Activated T-helper 1 cell treated with Interleukin-2 at 50 U/mL for 16 hours (primary cell): ENCODE measurements around the gene URB1.
"Not testable (repeated sequence)": the region's sequence is repeated elsewhere in the genome, so short reads cannot be mapped to it uniquely, and the experiment has no call there.

Experiments used
- DNase-seq: peaks from one replicate; pipeline ENCODE4 v3.0.0-alpha.2; 2020; ENCODE audit warnings: low read depth

The URB1 gene

DNA sequence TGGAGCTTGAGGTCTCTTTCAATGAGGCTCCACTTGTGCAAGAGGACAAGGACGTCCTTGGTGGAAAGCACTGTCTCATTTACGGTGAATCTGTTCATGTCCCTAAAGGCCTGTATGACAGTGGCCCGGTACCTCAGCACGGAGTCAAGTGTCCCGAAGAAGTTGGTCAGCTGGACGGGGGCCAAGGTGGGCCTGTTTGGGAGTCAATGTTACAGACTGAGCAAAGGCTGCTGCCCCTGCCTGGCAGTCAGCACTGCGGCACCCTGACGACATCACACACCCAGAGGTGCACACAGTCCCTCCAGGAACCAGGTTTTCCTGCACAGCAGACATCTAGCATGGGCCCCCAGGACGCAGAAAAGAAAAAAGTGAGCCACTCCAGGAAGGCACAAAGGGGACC lies 75.1 kb downstream of the URB1 start:
- no peak for DNase-seq

GRCh38 chr21:32316361-32317215 lies 76.2 kb downstream of the URB1 start:
- no peak for DNase-seq

GRCh38 chr21:32315511-32316281 lies 77.1 kb downstream of the URB1 start:
- no peak for DNase-seq

DNA sequence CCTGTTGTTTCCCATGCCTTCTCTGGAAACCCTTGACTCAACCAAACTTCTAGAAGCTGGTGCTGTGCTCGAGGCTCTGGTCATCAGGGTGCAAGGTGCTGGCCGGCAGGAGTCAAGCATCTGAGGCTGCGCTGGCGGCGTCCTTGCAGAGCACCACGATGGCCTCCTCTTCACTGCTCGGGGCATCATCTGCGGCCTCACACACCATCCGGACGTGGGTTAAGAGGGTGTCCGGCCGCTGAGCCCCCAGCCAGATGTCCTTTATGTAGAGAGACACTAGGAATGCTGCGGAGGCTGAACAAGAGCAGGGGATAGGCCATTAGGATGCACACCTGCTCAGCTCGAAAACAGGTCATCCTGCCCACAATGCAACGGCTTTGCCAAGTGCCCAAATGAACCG lies 78.0 kb downstream of the URB1 start:
- DNase-seq = no peak

DNA sequence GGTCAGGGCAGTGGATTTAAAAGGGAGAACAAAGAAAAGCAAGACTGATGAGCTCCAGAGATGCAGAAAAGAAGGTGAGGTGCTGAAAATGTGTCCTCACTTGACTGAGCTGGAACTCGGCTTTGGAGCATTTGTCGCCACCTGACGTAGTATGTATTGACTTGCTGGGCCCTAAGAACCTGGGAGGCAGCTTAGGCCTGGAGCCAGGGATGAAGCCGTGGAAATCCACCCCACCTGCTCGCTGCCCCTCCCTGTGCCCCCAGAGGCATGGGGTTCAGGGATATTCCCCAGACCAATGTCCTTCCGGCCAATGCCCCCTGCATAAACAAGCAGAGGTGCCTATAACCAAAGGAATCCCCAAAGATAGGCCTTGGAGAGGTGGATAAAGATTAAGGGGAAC lies 79.8 kb downstream of the URB1 start:
- DNase-seq = no peak

DNA sequence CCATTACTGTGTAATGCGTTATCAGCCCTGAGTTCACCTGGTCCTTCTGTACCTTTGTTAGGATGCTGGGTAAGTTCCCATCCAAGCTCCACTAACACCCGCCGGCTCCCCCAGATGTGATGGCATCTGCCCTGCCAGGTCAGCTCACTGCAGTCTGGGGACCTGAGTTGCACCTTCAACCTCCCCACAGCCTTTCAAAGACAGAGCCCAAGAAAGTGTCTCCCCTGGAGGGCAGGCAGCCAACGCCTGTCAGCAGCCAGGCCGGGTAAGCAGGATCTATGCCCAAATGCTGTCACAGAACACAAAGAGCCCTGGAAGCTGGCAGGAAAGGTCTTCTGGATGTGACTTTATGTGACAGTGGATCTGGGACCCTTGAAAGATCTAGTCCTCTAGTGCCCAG lies 80.5 kb downstream of the URB1 start:
- no peak for DNase-seq

DNA sequence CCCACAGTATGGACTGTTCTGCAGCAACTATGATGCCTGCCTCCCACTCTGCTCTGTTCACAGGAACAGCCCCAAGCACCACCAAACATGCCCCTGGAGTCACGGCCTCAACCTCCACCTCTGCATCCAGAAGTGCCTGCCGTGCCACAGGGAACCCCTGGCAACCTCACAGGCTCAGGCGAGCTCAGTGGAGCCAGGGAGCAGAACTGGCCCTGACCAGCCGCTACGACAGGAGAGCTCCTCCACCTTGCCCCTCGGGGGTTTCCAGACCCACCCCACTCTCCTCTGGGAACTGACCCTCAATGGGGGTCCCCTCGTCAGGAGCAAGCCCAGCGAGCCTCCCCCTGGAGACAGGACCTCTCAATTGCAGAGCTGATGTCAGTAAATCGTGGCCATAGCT lies 81.2 kb downstream of the URB1 start:
- DNase-seq = no peak

DNA sequence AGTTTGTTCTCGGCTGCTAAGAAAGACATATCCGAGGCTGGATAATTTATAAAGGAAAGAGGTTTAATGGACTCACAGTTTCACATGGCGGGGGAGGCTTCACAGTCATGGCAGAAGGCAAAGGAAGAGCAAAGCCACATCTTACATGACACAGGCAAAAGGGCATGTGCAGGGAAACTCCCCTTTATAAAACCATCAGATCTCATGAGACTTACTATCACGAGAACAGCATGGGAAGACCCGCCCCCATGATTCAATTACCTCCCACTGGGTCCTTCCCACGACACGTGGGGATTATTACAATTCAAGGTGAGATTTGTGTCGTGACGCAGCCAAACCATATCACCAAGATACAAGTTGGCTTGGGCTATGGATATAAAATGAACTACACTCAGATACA lies 81.8 kb downstream of the URB1 start:
- not testable (repeated sequence) for DNase-seq

- DNase-seq = no peak
Observed at GRCh38 chr21:32309906-32310460, 82.8 kb downstream of the URB1 start.

DNA sequence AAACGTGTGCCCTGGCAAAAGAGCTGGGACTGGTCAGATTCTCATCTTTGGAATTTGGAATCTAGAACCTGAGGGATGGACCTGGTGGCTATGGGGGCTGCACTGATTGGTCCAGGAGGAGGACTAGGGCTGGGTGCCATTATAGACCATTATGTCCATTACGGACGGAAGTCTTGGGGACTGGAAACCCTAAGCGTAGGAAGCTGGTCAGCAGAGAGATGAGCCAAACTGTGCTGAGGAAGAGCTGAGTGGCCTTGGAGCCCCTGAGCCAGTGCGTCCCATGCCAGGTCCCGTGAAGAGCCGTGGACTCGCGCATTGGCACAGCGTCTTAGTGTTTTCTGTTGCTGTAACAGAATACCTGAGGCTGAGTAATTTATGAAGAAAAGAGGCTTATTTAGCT lies 84.1 kb downstream of the URB1 start:
- DNase-seq = no peak

DNA sequence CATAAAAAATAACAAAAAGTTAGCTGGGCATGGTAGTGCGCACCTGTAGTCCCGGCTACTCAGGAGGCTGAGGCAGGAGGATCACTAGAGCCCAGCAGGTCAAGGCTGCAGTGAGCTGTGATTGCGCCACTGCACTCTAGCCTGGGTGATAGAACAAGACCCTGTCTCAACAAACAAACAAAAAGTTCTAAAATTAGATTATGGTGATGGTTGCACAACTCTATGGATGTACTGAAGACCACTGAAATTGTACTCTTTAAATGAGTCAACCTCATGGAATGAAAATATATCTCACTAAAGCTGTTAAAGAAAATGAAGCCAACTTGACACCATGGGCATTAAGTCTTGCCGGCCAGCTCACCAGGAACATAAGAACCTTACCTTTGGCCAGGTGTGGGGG lies 85.1 kb downstream of the URB1 start:
- DNase-seq = no peak

GRCh38 chr21:32306021-32306780 lies 86.6 kb downstream of the URB1 start:
- no peak for DNase-seq

GRCh38 chr21:32304998-32305397 lies 87.8 kb downstream of the URB1 start:
- DNase-seq = no peak

DNA sequence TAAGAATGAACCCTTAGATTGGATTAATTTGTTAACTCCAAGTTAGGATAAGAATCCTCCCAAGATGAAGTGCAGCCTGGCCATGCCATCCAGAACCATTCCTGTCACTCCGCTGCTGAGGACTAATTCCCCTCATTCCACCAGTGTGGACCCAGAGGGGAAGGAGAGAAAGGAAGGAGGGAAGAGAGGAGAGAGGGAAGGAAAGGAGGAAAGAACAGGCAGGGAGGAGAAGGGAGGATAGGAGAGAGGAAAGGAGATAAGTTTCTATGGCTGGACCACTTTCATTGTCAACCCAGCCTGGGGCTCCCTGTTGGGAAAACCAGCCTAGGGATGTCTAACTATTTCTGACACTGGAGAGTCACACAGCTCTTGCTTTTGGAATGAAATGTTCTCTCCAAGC lies 89.4 kb downstream of the URB1 start:
- DNase-seq = no peak

GRCh38 chr21:32302560-32302959 lies 90.3 kb downstream of the URB1 start:
- no peak for DNase-seq

DNA sequence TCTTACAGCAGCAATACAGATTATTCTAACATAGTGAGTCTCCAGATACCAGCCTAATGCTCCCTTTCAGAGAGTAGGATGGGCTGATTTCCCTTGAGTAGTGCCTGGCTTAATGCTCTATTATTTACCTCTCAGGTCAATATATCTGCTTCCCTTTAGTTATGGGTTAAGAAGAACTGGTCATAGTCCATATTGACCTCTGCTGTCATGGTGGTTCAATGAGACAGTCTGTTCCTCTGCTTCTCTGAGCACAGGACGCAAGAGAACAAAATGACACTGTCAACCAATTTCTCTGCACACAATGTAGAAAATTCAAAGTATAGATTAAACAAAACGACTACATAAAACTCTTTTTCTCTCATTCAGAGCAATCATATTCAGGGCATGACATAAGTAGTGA lies 91.2 kb downstream of the URB1 start:
- DNase-seq = no peak

GRCh38 chr21:32300117-32300681 lies 92.6 kb downstream of the URB1 start:
- no peak for DNase-seq

DNA sequence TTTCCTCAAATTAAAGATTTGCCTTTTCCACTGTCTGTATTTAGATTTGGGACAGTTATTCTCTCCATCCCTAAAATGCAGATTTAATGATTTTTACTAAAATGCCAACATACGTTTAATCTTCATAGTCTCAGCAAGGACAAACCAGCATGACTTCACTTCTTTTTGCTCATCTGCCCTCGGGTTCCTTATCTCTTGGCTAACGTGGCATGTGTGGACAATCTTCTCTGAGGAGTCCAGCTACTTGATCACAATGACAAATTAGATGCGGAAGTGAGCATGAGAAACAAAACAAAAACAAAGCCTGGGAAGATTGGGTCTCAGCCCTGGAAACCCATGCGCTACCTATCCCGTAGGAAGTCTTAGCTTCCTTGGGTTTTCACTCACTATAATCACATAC lies 93.1 kb downstream of the URB1 start:
- DNase-seq = no peak

DNA sequence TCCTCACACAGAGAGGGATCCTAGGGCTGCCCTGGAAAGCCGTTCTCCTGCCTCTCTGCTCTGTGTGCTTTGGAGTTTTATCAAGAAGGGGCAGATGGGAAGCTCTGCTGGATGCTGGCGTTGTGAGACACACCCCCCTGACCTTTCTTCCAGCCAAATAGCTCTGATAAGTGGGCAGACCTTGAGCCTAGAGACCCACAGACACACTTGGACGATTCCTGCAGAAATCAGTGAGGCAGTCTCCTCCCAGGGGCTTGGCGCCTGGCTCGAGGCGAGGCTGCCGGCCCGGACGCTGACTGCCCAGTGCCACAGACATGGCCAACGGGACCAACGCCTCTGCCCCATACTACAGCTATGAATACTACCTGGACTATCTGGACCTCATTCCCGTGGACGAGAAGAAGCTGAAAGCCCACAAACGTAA lies 94.1 kb downstream of the URB1 start, which contains the start of gene MRAP:
Gene MRAP, plus strand, starts transcription at position 198 of the 424 bp plus-strand sequence. Its CDS starts 117 bp downstream, at position 315.
- DNase-seq = no peak

DNA sequence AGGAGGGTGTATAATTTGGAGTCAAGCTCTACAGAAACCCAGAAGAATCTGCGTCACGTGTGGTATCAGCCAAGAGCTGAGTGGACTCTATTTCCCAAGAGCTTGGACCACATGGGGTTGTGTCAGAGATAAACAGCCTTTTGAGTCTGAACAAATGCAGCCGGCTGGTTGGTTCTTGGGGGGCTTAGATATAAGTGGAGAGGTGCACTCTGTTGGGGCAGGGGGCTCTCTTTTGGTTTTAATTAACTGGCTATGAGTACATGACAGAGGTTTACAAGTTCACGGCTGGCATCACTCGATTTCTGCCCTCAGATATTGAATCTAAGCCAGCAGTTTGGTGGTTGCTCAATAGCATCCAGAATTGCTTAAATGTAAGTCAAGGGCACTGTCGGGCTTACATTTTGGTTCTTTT lies 94.7 kb downstream of the URB1 start:
- DNase-seq = no peak

GRCh38 chr21:32297449-32297848 lies 95.4 kb downstream of the URB1 start:
- no peak for DNase-seq

DNA sequence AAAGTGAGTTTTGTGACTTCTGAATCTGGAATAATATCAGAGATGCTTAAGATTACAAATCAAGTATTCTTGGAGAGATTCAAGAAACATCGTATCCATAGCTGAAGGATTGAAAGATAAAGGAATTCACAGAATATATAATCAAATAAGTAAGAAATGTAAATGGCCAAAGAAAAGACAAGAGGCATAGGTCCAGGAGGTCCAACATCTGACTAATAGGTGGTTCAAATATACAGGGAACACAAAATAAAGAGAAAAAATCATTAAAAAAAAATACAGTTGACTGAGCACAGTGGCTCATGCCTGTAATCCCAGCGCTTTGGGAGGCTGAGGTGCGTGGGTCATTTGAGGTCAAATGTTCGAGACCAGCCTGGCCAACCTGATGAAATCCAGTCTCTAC lies 107.3 kb downstream of the URB1 start:
- no peak for DNase-seq
